HG03103 (cell line): ENCODE measurements around the gene PROM1.
A peak's percentile ranks its signal among the peaks of the same experiment; 100 is the strongest.

Experiments used
- ATAC-seq: cut with Tn5 transposase; IDR thresholded peaks from one replicate; pipeline ENCODE4 v1.9.1; 2021; ENCODE audit warnings: low read depth; ENCODE audit not compliant: unreplicated experiment

Gene PROM1

GRCh38 chr4:16029886-16030285 is 53.9 kb downstream of the PROM1 start:
- ATAC-seq: no peak

- ATAC-seq: no peak
Measured at GRCh38 chr4:16029262-16029661, 54.6 kb downstream of the PROM1 start.

DNA sequence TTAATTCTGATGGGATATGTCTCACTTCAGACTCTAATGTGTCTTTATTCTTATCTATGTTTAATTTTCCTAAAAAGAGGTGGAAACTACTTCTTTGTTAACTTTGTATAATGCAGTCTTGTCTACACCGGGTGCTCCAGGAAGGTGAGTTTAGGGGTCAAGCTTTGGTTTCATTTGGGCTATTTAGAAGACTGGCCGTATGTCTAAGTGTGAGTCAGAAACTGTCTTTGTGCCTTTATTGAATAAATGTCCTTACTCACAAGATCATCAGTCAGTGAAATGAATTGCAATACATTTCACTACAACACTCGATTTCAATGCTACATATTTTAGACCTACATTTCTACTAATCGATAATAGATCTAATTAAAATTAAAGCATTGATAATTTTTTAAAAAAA is 56.2 kb downstream of the PROM1 start:
- no peak for ATAC-seq

GRCh38 chr4:16027114-16027513 is 56.7 kb downstream of the PROM1 start:
- ATAC-seq: no peak

- no peak for ATAC-seq
Measured at GRCh38 chr4:16026160-16026761, 57.6 kb downstream of the PROM1 start.

DNA sequence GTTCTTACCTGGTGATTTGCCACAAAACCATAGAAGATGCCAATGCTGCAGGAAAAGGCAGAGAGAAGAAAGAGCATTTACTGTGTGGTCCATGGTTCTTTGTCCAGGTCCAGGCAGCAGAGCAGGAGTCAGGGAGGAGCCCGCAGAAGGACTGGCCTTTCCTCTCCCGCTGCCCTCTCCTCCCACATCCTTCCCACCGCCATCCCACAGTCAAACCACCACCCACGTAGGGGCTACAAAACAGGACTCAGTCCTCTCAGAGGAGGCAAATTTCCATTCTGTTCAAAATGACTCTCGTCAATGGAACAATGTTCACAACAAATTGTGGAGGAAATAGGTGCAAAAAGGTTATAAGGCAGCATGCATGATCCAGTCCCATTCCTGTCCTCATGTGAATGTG is 58.6 kb downstream of the PROM1 start:
- no peak for ATAC-seq

DNA sequence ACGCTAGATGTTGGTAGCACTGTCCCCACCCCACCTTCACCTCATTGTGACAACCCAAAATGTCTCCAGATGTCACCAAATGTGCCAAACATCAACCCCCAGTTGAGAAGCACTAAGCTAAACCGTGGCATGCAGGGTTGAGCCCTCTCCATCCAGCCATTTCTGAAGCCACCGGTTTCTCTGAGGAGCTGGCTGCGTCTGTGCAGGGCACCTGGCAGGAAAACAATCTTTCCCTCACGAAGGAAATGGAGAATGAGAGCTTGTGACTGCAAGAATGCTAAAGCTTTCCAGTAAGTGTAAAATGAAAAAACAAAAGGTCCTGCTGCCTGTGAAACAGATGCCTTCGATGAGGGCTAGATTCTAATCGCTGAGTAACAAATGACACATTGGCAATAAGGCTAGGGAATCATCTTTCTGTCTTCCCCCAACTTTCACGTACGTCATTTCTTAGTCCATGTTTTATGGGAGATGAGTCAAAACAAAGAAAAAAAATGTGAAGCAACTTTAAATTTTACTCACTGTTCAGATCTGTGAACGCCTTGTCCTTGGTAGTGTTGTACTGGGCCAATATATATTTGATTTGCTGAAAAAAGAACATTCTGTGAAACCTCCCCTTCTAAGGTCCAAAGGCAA is 59.9 kb downstream of the PROM1 start:
- no peak for ATAC-seq

DNA sequence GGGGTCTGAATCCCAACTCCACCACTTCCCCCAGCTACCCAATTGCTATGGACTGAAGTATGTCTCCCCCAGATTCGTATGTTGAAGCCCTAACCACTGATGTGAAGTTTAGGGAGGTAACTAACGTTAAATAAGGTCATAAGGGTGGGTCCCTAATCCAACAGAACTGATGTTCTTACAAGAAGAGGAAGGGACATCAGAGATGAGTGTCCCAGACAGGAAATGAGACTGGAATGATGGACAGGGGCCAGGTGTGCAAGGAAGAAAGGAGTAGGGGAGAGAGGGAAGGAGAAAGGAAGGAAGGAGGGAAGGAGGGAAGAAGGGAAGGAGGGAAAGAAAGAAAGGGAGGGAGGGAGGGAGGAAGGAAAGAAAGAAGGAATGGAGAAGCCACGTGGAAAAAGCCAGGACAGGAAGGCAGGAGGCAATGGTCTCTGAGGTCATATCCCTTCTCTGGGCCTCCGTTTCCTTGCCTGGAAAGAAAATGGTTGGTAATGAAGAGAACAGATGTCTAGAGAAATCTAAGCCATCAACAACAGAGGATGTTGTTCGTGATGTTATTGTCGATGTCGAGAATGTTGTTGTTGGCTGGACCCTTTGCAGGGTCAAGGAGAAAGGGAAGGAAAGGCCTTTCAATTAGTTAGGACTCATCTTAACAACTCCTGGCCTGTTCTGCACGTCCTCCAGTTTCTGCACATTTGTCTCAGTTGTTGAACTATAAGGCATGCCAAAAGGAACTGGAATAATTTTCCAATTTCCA is 61.8 kb downstream of the PROM1 start:
- no peak for ATAC-seq

DNA sequence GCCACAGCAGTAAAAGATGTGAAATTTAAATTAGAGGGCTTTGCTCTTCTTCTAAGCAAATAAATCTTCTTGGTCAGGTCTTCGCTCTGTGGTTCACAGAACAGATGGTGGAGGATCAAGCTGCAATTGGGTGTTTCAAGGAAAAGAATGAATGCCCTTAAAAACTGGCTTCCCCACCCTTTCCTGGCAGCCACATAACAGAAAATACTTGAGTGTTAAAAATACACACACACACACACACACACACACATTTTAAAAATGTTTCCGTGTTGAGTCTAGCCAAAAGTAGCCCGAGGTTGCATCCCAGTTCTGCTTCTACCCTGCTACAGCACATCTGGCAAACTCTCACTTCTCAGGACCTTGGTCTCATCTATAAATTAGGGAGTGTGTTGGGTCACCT is 64.2 kb downstream of the PROM1 start:
- ATAC-seq: no peak

GRCh38 chr4:16018841-16019240 is 65.0 kb downstream of the PROM1 start:
- ATAC-seq: no peak

DNA sequence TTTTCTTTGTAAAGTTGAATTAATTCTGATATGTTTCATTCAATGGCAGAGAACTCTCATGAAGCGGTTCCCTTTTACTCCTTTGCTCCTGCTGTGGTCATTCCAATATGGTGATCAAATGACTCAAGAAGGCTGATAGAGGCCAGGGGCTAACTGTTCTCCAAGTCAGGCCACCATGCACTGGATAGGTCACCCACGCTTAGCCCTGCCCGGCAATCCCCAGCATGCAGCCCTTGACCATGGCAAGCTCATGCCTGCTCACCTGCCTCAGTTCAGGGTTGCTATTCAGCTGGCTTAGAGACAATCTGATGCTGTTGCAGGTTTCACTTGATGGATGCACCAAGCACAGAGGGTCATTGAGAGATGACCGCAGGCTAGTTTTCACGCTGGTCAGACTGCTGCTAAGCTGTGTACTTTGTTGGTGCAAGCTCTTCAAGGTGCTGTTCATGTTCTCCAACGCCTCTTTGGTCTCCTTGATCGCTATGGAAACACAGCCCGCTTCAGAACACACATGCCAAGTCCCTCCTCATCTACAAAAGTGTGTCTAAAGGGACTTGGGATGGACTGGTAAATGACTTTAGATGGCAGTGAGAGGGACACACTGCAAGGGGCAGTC is 65.7 kb downstream of the PROM1 start:
- ATAC-seq: no peak

DNA sequence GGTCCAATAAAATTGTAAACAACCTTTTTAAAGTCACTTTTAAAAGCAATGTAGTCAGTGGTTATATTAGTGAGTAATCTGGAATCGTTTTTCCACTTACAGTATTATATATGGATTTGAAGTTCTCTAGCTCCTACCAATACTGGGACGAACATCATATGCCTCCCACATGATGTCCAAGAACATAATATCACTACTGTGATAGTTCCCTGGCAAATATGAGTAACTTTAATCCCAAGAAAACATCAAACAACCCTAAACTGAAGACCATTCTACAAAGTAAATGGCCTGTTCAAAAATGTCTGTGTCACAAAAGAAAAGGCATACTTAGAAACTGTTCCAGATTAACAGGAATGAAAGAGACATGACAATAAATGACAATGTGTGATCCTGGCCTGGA is 67.3 kb downstream of the PROM1 start:
- no peak for ATAC-seq

- no peak for ATAC-seq
Measured at GRCh38 chr4:16011173-16011572, 72.7 kb downstream of the PROM1 start.

- no peak for ATAC-seq
Measured at GRCh38 chr4:16009153-16009552, 74.7 kb downstream of the PROM1 start.

DNA sequence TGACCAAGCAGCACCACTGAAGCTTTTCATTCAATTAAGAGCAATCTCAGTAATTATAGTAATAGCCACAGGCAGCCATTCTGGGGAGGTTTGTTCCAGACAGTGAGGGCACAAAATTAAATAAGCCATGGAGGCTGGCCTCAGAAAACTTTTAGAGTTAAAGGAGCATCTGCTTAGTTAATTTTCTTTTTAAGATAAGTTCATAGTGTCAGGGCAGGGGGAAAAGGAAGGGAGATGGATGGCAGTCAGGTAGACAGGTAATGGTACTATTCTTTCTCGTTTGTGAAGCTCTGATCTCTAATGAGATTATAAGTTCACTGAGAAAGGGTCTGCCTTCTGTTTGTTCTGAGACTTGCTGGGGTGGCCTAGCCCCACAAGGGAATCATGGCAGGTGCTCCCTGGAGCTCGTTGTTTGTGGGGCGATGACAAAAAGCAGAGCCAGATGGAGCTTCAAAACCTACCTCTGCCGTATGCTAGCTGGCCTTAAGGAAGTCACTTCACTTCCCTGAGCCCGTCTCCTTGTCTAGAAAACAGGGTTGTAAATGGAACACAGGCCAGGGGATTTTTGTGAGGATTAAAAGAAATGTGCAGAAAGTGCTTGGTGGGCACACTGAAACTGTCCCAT is 76.2 kb downstream of the PROM1 start:
- no peak for ATAC-seq

DNA sequence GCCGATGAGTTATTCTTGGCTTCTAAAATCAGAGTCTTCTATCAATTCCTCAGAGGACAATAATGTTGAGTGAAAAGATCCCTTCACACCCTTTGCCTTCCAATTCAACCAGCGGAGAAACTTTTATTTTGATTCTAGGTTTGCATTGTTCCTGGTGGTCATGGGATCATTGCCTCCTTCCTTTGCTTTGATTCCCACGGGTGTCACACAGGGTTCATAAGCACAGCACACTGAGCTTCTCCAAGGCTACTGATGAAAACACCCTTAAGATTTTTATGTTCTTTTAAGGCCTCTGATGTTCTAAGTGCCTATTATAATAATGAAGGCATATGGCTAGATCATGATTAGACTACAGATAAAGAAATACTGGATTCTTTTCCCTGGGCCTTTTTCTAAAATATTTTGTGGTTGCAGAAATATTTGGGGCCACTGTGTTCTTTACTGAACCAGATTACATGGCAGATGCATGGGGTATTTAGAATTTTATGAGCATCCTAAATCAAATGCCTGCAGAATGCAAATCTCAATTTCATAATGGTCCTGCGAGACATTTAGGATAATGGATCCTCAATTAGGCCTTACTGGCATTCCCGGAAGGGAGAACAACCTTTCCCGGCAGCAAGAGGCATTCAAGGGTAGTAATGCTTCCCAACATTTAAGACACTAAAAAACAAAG is 76.9 kb downstream of the PROM1 start:
- ATAC-seq: no peak

GRCh38 chr4:16005676-16006075 is 78.1 kb downstream of the PROM1 start:
- ATAC-seq: no peak

- ATAC-seq: peak; percentile 98
Measured at GRCh38 chr4:16001484-16001858, 82.4 kb downstream of the PROM1 start.

GRCh38 chr4:16000708-16001483 is 82.9 kb downstream of the PROM1 start:
- peak; percentile 11 for ATAC-seq

DNA sequence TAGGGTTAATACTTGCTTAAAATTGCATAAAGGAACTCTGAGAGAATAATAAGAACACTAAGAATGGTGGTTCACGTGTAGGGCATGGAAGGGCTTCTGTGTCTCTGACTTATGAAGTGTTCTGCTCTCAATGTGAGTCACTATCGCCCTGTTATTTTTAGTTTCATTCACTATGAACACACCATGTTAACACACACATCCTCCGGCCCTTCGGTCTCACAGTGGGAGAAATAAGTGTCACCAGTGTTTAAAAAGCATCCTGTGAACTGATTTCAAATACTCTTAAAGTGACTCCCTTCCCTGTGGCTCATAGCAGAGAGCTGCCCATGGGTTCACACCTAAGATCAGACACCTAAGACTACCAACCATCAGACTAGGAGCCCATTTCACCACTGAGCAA is 87.0 kb downstream of the PROM1 start:
- ATAC-seq: no peak
